ENCODE measurements around the gene MYLK.

- TF ChIP-seq CTCF (IDR thresholded peaks at IDR 0.05) (no peak), POLR2A (IDR thresholded peaks at IDR 0.05) (no peak), POLR2AphosphoS5 (IDR thresholded peaks at IDR 0.05) (no peak)
Measured at GRCh38 chr3:123660141-123660675, 223.9 kb downstream of the MYLK start.

Measured in stomach (tissue), 4 donors.